NCI-H524 (cell line): ENCODE results near the gene KCTD16.

ENCODE experiments used
- DNase-seq, 2 experiments: peaks; one replicate each; lab custom pipeline; 2025; lab: John Stamatoyannopoulos, UW

The KCTD16 gene

GRCh38 chr5:144284931-144285502 lies 114.3 kb downstream of the KCTD16 start:
- no peak for DNase-seq

- DNase-seq = peak in 1 of 2 experiments; percentile 11
These were observed 118.6 kb downstream of the KCTD16 start for GRCh38 chr5:144289277-144289676.

- DNase-seq = no peak
These were observed 121.4 kb downstream of the KCTD16 start for GRCh38 chr5:144292029-144292428.

GRCh38 chr5:144295284-144295683 lies 124.6 kb downstream of the KCTD16 start:
- DNase-seq = no peak

GRCh38 chr5:144297081-144297480 lies 126.4 kb downstream of the KCTD16 start:
- no peak for DNase-seq

- no peak for DNase-seq
These were observed 128.0 kb downstream of the KCTD16 start for GRCh38 chr5:144298658-144299057.

GRCh38 chr5:144304688-144305087 lies 134.0 kb downstream of the KCTD16 start:
- DNase-seq = no peak

GRCh38 chr5:144307736-144308135 lies 137.1 kb downstream of the KCTD16 start:
- DNase-seq = peak; percentile 90 to 96

- no peak for DNase-seq
These were observed 137.5 kb downstream of the KCTD16 start for GRCh38 chr5:144308174-144308573.

GRCh38 chr5:144308906-144309670 lies 138.4 kb downstream of the KCTD16 start:
- peak; percentile 45 to 81 for DNase-seq

- no peak for DNase-seq
These were observed 139.9 kb downstream of the KCTD16 start for GRCh38 chr5:144310621-144311020.

- no peak for DNase-seq
These were observed 142.6 kb downstream of the KCTD16 start for GRCh38 chr5:144313147-144313726.

GRCh38 chr5:144315026-144315425 lies 144.4 kb downstream of the KCTD16 start:
- no peak for DNase-seq

- no peak for DNase-seq
These were observed 145.4 kb downstream of the KCTD16 start for GRCh38 chr5:144315994-144316634.

GRCh38 chr5:144318011-144318410 lies 147.3 kb downstream of the KCTD16 start:
- DNase-seq = no peak

- no peak for DNase-seq
These were observed 147.8 kb downstream of the KCTD16 start for GRCh38 chr5:144318460-144318859.

GRCh38 chr5:144323181-144323580 lies 152.5 kb downstream of the KCTD16 start:
- DNase-seq = no peak

GRCh38 chr5:144325532-144325931 lies 154.9 kb downstream of the KCTD16 start:
- no peak for DNase-seq

- DNase-seq = no peak
These were observed 157.8 kb downstream of the KCTD16 start for GRCh38 chr5:144328494-144328893.

- no peak for DNase-seq
These were observed 158.3 kb downstream of the KCTD16 start for GRCh38 chr5:144328980-144329379.

GRCh38 chr5:144329681-144330080 lies 159.0 kb downstream of the KCTD16 start:
- no peak for DNase-seq

GRCh38 chr5:144331361-144331760 lies 160.7 kb downstream of the KCTD16 start:
- DNase-seq = no peak

GRCh38 chr5:144332265-144332664 lies 161.6 kb downstream of the KCTD16 start:
- peak in 1 of 2 experiments; percentile 22 for DNase-seq
